ENCODE data around the gene TMPRSS13.

DNA sequence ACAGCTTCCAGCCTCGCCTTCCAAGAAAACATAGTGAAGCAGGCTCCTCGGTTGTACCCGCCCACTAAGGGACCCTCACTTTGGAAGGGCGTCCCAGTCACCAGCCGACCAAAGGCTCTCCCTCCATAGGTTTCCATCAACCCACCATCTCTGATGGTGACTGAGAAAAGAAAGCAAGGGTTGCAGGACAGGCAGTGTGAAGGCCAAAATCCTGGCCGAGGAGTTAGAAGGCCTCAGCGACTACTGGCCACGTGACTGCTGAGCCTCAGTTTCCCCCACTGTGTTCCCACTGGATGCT is 55.4 kb downstream of the TMPRSS13 start:
- no peak for TF ChIP-seq POLR2A (IDR thresholded peaks at IDR 0.05)
- TF ChIP-seq, protein P1, sequence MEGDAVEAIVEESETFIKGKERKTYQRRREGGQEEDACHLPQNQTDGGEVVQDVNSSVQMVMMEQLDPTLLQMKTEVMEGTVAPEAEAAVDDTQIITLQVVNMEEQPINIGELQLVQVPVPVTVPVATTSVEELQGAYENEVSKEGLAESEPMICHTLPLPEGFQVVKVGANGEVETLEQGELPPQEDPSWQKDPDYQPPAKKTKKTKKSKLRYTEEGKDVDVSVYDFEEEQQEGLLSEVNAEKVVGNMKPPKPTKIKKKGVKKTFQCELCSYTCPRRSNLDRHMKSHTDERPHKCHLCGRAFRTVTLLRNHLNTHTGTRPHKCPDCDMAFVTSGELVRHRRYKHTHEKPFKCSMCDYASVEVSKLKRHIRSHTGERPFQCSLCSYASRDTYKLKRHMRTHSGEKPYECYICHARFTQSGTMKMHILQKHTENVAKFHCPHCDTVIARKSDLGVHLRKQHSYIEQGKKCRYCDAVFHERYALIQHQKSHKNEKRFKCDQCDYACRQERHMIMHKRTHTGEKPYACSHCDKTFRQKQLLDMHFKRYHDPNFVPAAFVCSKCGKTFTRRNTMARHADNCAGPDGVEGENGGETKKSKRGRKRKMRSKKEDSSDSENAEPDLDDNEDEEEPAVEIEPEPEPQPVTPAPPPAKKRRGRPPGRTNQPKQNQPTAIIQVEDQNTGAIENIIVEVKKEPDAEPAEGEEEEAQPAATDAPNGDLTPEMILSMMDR (IDR thresholded peaks at IDR 0.05) = no peak
